GM12878 (cell line): ENCODE results near the gene WASF2. TPM values are rescaled to one million over a fixed set of nuclear protein-coding genes. Genes with fewer than 3 reads are reported as not detected.

Experiments
- ATAC-seq: fragments of 200-7000 bp; cut with Tn5 transposase; 3 replicates; pipeline ENCODE4 v1.9.1; 2020; ENCODE audit warnings: mild to moderate bottlenecking, moderate library complexity
- BruUV-seq: library from RNA; stranded (reverse); fragments of 400-500 nt; replicated peaks from 2 replicates; lab custom pipeline; 2021; lab: Mats Ljungman, UMichigan
- CTCF ChIA-PET: fragments of 300-600 bp; sonication (Branson Sonifier 250); formaldehyde crosslinking; extraction: SDS; loops from one replicate; lab custom pipeline; 2021; ENCODE audit warnings: inconsistent platforms; lab: Yijun Ruan, JAX
- POLR2A ChIA-PET: fragments of 350-600 bp; formaldehyde crosslinking; extraction: SDS; loops from one replicate; lab custom pipeline; 2021; ENCODE audit warnings: inconsistent platforms; lab: Charles Lee
- RAD21 ChIA-PET: fragments of 300-600 bp; sonication (Branson Sonifier 250); formaldehyde crosslinking; loops from one replicate; lab custom pipeline; 2023; ENCODE audit warnings: antibody characterized with exemption; ENCODE audit not compliant: unreplicated experiment; lab: Charles Lee
- SMC1A ChIA-PET: fragments of 300-600 bp; sonication (Branson Sonifier 250); formaldehyde crosslinking; loops from one replicate; lab custom pipeline; 2023; ENCODE audit not compliant: unreplicated experiment, uncharacterized antibody; lab: Charles Lee
- DNase-seq: peaks from one replicate; pipeline ENCODE4 v3.0.0-alpha.2; 2011; ENCODE audit warnings: low read depth, low spot score
- FAIRE-seq: peaks from 3 replicates; lab custom pipeline; 2011; peaks lifted over from hg19 to GRCh38; lab: Jason Lieb, UNC
- H2AFZ ChIP-seq: 2 replicates; pipeline ENCODE4 v1.6.0; 2011; ENCODE audit warnings: low read depth, low read length, control low read depth; ENCODE audit not compliant: control insufficient read depth
- H3K27ac ChIP-seq: 2 replicates; pipeline ENCODE4 v1.5.1; 2011; ENCODE audit warnings: control low read depth; ENCODE audit not compliant: control insufficient read depth, insufficient read depth
- H3K27me3 ChIP-seq, 2 experiments: replicated peaks in 1 of 2; 2 replicates each; pipeline versions ENCODE4 v1.6.0 to v1.6.1; 2011; ENCODE audit warnings: low read length in 1 of 2; ENCODE audit not compliant: control insufficient read depth in 2 of 2, insufficient read depth in 2 of 2
- H3K36me3 ChIP-seq, 2 experiments: 2 replicates each; pipeline ENCODE4 v1.5.1; 2011; ENCODE audit warnings: low read length in 1 of 2; ENCODE audit not compliant: control insufficient read depth in 2 of 2, insufficient read depth in 2 of 2
- H3K4me1 ChIP-seq: 2 replicates; pipeline ENCODE4 v1.6.1; 2011; ENCODE audit warnings: mild to moderate bottlenecking, low read length, moderate library complexity, mixed read lengths; ENCODE audit not compliant: control insufficient read depth, insufficient read depth
- H3K4me2 ChIP-seq: 2 replicates; pipeline ENCODE4 v1.6.0; 2011; ENCODE audit warnings: control low read depth; ENCODE audit not compliant: control insufficient read depth, insufficient read depth
- H3K4me3 ChIP-seq: fragments of 200-600 bp; sonication (generic); 2 replicates; pipeline ENCODE4 v1.5.1; 2016
- H3K79me2 ChIP-seq: 2 replicates; pipeline ENCODE4 v1.6.0; 2011; ENCODE audit warnings: low read length; ENCODE audit not compliant: control insufficient read depth, insufficient read depth
- H3K9ac ChIP-seq: 2 replicates; pipeline ENCODE4 v1.8.0; 2011; ENCODE audit warnings: low read length, control low read depth, mixed read lengths; ENCODE audit not compliant: control insufficient read depth, insufficient read depth
- H3K9me3 ChIP-seq: replicated peaks from 3 replicates; pipeline ENCODE4 v1.5.1; 2011; ENCODE audit warnings: mild to moderate bottlenecking, low read length; ENCODE audit not compliant: control insufficient read depth, insufficient read depth
- H4K20me1 ChIP-seq: 2 replicates; pipeline ENCODE4 v1.6.0; 2011; ENCODE audit not compliant: control insufficient read depth, insufficient read depth
- BACH1 ChIP-seq: fragments of 450-650 bp; IDR thresholded peaks from 2 replicates; pipeline ENCODE4 v1.6.1; 2017; ENCODE audit warnings: mild to moderate bottlenecking, borderline replicate concordance
- CBX3 ChIP-seq: fragments of 200-600 bp; sonication (generic); IDR thresholded peaks from 2 replicates; pipeline ENCODE4 v1.6.1; 2016; ENCODE audit warnings: low read depth, borderline replicate concordance
- CEBPB ChIP-seq, 2 experiments: fragments of 150-350 bp in 1 of 2; IDR thresholded peaks; 2 replicates each; pipeline ENCODE4 v1.6.1; 2012 to 2014; ENCODE audit warnings: low read depth in 2 of 2, low read length in 2 of 2, borderline replicate concordance in 1 of 2, inconsistent platforms in 1 of 2
- CHD2 ChIP-seq: IDR thresholded peaks from 2 replicates; pipeline ENCODE4 v1.6.1; 2011; ENCODE audit warnings: low read depth, low read length, improper control_type of control experiment, borderline replicate concordance
- FOXM1 ChIP-seq: IDR thresholded peaks from 2 replicates; pipeline ENCODE4 v1.6.1; 2012; ENCODE audit warnings: low read depth, mild to moderate bottlenecking, inconsistent platforms, low read length, moderate library complexity
- NFYA ChIP-seq: IDR thresholded peaks from 2 replicates; pipeline ENCODE4 v1.6.1; 2011; ENCODE audit warnings: low read depth, mild to moderate bottlenecking, low read length, improper control_type of control experiment, borderline replicate concordance
- POLR2AphosphoS2 ChIP-seq: IDR thresholded peaks from 2 replicates; pipeline ENCODE4 v1.6.1; 2011; ENCODE audit warnings: low read depth, mild to moderate bottlenecking, low read length, improper control_type of control experiment, moderate library complexity
- RCOR1 ChIP-seq: conservative IDR thresholded peaks from 2 replicates; pipeline ENCODE4 v1.6.1; 2012; ENCODE audit warnings: low read depth, low read length, improper control_type of control experiment
- RFX5 ChIP-seq: IDR thresholded peaks from 2 replicates; pipeline ENCODE4 v1.6.1; 2011; ENCODE audit warnings: low read depth, low read length, improper control_type of control experiment
- SMAD5 ChIP-seq: IDR thresholded peaks from 2 replicates; pipeline ENCODE4 v1.6.1; 2016; ENCODE audit warnings: antibody characterized with exemption, low read depth
- SMARCA5 ChIP-seq: fragments of 450-650 bp; IDR thresholded peaks from 2 replicates; pipeline ENCODE4 v1.6.1; 2017; ENCODE audit warnings: mild to moderate bottlenecking
- SP1 ChIP-seq: IDR thresholded peaks from one replicate; pipeline ENCODE4 v1.6.1; 2011; ENCODE audit warnings: low read depth, low read length
- WRNIP1 ChIP-seq: IDR thresholded peaks from 2 replicates; pipeline ENCODE4 v1.6.1; 2011; ENCODE audit warnings: low read depth, low read length, improper control_type of control experiment, borderline replicate concordance
- WGBS: methylation state at CpG from one replicate; pipeline ENCODE4 v1.1.6; 2016; ENCODE audit warnings: low lambda C conversion rate; ENCODE audit not compliant: insufficient replicate concordance, insufficient coverage; ENCODE audit errors: missing lambda C conversion rate; 5-methylcytosine and 5-hydroxymethylcytosine counted together
- in situ Hi-C: fragments of 300-500 bp; cut with MboI; formaldehyde crosslinking; loops from 9 replicates; pipeline ENCODE4 v1.14.3; 2018; ENCODE audit warnings: mixed read lengths
- intact Hi-C: fragments of 100-400 bp; cut with micrococcal nuclease; formaldehyde crosslinking; loops from one replicate; pipeline ENCODE4 v1.14.2; 2022; ENCODE audit not compliant: unreplicated experiment
- polyA plus RNA-seq, 11 experiments: library from polyadenylated mRNA; depleted of rRNA in 4 of 11; unstranded in 6 of 11; stranded (reverse) in 5 of 11; fragments of >200 nt; fragmentation: Nextera tagmentation in 4 of 11; fragmentation: Illumina TruSeq in 1 of 11; extraction: Ambion mirVana in 4 of 11; extraction: Trizol in 1 of 11; gene quantifications; 1 replicate in 1 of 11; 2 replicates in 10 of 11; pipeline versions ENCODE4 v1.2.1 to v1.2.3, GENCODE V29; 2011 to 2016; ENCODE audit warnings: inconsistent platforms in 2 of 11, missing spikeins in 2 of 11, low read depth in 1 of 11
- total RNA-seq, 4 experiments: library from RNA; depleted of rRNA in 3 of 4; stranded (reverse); fragments of >200 nt in 3 of 4; fragmentation: Illumina TruSeq in 1 of 4; extraction: Trizol in 1 of 4; gene quantifications; 2 replicates each; pipeline versions ENCODE4 v1.2.1 to v1.2.3, GENCODE V29; 2013 to 2021
- TF ChIP-seq, protein P1 (sequence below): fragments of 450-650 bp; formaldehyde crosslinking; IDR thresholded peaks from 2 replicates; pipeline ENCODE4 v1.4.0; 2022; ENCODE audit warnings: mild to moderate bottlenecking, moderate library complexity
- TF ChIP-seq, protein P2 (sequence below): fragments of 450-650 bp; conservative IDR thresholded peaks from 2 replicates; pipeline ENCODE4 v1.6.1; 2017; ENCODE audit warnings: mild to moderate bottlenecking, moderate library complexity

The WASF2 gene
- total and polyA plus RNA-seq, 10 of the 15 experiments (the other 5 are each of a cell fraction or from before 2014, with no cell fraction given) = 7.0 to 111 (median 37.1) TPM

DNA sequence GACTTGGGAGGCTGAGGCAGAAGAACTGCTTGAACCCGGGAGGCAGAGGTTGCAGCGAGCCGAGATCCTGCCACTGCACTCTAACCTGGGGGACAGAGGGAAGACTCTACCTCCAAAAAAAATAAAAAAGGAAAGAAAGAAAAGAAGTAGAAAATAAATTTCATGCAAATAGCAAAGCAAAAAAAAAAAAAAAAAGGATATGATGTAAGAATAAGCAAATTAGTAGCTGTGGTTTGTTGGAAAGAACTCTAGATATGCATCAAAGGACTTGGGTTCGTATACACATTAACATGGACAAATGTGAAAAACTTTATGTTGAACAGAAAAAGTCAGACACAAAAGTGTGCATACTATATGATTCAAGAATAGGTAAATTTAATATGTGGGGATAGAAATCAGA lies 11.9 kb downstream of the WASF2 start (continued):
- TF ChIP-seq, protein P1, sequence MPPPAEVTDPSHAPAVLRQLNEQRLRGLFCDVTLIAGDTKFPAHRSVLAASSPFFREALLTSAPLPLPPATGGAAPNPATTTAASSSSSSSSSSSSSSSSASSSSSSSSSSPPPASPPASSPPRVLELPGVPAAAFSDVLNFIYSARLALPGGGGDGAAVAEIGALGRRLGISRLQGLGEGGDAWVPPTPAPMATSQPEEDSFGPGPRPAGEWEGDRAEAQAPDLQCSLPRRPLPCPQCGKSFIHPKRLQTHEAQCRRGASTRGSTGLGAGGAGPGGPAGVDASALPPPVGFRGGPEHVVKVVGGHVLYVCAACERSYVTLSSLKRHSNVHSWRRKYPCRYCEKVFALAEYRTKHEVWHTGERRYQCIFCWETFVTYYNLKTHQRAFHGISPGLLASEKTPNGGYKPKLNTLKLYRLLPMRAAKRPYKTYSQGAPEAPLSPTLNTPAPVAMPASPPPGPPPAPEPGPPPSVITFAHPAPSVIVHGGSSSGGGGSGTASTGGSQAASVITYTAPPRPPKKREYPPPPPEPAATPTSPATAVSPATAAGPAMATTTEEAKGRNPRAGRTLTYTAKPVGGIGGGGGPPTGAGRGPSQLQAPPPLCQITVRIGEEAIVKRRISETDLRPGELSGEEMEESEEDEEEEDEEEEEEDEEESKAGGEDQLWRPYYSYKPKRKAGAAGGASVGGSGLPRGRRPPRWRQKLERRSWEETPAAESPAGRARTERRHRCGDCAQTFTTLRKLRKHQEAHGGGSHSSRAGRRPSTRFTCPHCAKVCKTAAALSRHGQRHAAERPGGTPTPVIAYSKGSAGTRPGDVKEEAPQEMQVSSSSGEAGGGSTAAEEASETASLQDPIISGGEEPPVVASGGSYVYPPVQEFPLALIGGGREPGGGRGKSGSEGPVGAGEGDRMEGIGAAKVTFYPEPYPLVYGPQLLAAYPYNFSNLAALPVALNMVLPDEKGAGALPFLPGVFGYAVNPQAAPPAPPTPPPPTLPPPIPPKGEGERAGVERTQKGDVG (CRISPR knock-in tag) = no peak
- TF ChIP-seq RCOR1 = 0 out of 2 replicates have a peak, but pooled peaks have one; percentile 29

GRCh38 chr1:27476237-27476636 lies 13.7 kb downstream of the WASF2 start:
- ChIA-PET CTCF (interaction anchor here (0.6 to 1.9 kb wide), 5 partner anchors 10 to 660 kb away, joined by 3 to 5 read pairs (median 3); no protein-coding TSS in a partner anchor), SMC1A (interaction anchor here (1.0 to 2.4 kb wide), 9 partner anchors 10 to 53 kb away, joined by 3 to 6 read pairs (median 5); no protein-coding TSS in a partner anchor), RAD21 (interaction anchor here (0.7 to 2.9 kb wide), 8 partner anchors 12 to 187 kb away, joined by 3 to 8 read pairs (median 4); partner anchors contain the start of gene WASF2), POLR2A (interaction anchor here (0.7 to 1.7 kb wide), 11 partner anchors 8 to 48 kb away, joined by 3 to 7 read pairs (median 4); no protein-coding TSS in a partner anchor)
- no peaks in the 10 kb centered on the region for H4K20me1 ChIP-seq
- DNase-seq = no peak
- peaks cover 61% of the 10 kb centered on the region for H3K4me1 ChIP-seq
- H3K36me3 ChIP-seq = peaks cover 0 to 2% of the 10 kb centered on the region in 2 experiments; a peak in 3 of 4 replicates
- H3K27ac ChIP-seq = peak overlapping the region; percentile 2
- no peak overlapping the region for H3K4me3 ChIP-seq
- WGBS = 17% methylated on average over 2 of the region's 2 CpGs
- TSS peak; percentile 8 for BruUV-seq
- H3K9ac ChIP-seq = no peak overlapping the region
- in situ Hi-C loops = no loop called here
- H3K27me3 ChIP-seq = no peaks in the 10 kb centered on the region
- TF ChIP-seq SMARCA5 (no peak), FOXM1 (no peak), SMAD5 (no peak), POLR2AphosphoS2 (no peak), CHD2 (no peak), NFYA (no peak), SP1 (no peak), CEBPB (IDR thresholded peaks at IDR 0.05; ENCODE audit: borderline replicate concordance in 1 of 2, low read depth in 2 of 2, low read length in 2 of 2) (no peak), CBX3 (no peak), BACH1 (no peak), WRNIP1 (no peak), RFX5 (no peak)
- TF ChIP-seq, protein P2, sequence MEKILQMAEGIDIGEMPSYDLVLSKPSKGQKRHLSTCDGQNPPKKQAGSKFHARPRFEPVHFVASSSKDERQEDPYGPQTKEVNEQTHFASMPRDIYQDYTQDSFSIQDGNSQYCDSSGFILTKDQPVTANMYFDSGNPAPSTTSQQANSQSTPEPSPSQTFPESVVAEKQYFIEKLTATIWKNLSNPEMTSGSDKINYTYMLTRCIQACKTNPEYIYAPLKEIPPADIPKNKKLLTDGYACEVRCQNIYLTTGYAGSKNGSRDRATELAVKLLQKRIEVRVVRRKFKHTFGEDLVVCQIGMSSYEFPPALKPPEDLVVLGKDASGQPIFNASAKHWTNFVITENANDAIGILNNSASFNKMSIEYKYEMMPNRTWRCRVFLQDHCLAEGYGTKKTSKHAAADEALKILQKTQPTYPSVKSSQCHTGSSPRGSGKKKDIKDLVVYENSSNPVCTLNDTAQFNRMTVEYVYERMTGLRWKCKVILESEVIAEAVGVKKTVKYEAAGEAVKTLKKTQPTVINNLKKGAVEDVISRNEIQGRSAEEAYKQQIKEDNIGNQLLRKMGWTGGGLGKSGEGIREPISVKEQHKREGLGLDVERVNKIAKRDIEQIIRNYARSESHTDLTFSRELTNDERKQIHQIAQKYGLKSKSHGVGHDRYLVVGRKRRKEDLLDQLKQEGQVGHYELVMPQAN = no peak
- intact Hi-C loops = no loop called here
- ATAC-seq = peak; percentile 35
- no peak overlapping the region; the same call in 1 of the 2 replicates for H3K4me2 ChIP-seq
- H3K9me3 ChIP-seq = no peaks in the 10 kb centered on the region; the same call in 2 of the 3 replicates
- FAIRE-seq = no peak
- H3K79me2 ChIP-seq = peaks cover 93% of the 10 kb centered on the region
- H2AFZ ChIP-seq = no peak overlapping the region
